UCSD-AML1 (cell line): ENCODE measurements around the gene MAP7D1.

ENCODE experiments used
- DNase-seq: peaks from one replicate; lab custom pipeline; 2025; ENCODE audit not compliant: unreplicated experiment; lab: John Stamatoyannopoulos, UW

MAP7D1 gene

DNA sequence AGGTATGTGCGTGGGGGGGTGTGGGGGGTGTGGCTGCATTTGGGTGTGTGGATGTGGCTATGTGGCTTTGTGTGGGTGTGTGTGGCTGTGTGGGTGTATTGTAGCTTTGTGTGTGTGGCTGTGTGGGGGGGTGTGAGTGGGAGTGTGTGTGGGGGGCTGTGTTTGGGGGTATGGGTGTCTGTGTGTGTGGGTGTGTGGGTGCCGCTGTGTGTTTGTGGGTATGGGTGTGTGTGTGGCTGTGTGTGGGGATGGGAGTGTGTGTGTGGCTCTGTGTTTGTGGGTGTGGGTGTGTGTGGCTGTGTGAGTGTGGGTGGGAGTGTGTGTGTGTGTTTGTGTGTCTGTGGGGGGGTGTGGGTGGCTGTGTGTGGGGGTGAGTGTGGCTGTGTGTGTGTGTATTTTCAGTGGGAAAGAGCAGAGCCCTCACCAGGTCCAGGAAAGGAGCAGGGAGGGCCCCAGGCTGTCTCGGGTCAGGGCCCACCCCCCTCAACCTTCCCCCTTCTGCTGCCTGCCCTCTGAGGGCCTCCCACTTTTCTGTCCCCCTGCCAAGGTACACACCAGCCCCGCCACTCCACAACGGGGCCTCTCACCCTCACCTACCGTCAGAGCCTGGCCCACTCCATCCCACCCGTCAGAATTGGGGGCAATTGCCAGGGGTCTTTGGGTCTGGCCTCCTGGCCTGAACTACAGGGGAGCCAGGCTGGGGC lies 29.0 kb upstream of the MAP7D1 start:
- no peak for DNase-seq

DNA sequence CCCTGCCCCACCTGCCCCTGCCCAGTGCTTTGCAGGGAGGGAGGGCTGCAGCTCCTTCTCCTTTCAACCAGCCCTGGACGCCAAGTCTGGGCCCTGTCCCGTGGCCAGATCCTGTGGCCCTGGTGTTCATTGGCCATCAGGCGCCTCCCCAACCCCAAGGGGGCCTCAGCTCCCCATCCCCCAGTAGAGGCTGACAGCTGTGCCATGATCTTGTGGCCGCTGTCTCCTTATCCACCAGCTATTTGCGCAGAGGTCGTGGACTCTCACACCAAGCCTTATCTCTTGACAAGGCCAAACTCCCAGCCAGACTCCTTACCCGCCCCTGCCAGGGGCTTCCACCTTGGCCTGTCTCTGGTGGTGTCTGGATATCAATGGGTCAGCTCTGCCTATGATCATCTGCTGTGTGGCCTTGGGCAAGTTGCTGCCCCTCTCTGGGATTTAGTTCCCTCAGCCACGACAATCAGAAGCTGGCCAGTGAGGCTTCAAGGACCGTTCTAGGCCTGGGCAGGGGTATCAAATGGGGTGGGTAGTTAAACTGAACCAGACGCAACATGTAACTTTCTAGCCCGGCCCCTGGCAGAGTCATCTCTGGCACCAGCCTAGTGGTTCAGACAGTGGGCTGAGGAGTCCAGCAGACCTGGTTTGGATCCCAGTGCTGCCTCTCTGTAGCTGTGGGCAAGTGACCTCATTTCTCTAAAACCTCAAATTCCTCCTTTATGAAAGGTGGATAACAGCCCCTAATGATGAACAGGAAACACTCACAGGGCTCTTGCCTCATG lies 27.6 kb upstream of the MAP7D1 start:
- DNase-seq, result no peak

DNA sequence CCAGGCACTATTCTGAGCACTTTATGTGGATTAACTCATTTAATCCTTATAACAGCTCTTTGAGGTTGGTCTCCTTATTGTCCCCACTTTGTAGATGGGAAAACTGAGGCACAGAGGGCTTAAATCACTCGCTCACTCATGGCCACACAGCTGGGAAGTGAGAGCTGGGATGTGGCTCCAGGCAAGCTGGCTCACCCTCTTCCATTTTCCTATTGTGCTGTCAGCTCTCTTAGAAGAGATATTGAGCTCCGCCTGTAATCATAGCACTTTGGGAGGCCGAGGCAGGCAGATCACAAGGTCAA lies 27.1 kb upstream of the MAP7D1 start:
- no peak for DNase-seq

DNA sequence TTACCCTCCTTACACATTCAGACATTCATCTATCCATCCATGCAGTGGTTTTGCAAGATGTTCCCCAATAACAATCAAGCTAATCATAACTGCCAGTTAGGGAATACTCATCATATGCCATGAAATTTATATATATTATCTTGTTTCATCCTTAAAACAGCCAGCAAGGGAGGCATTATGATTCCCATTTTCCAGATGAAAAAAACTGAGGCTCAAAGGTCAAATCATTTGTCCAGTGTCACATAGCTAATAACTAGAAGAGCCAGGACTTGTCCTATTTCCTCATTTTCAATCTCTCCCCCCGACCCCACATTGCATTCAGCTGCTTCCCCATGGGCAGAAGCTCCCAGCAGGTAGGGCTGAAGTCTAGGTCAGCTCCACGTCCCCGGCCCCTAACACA lies 23.9 kb upstream of the MAP7D1 start:
- no peak for DNase-seq

GRCh38 chr1:36133484-36133883 lies 22.5 kb upstream of the MAP7D1 start:
- DNase-seq, result no peak

DNA sequence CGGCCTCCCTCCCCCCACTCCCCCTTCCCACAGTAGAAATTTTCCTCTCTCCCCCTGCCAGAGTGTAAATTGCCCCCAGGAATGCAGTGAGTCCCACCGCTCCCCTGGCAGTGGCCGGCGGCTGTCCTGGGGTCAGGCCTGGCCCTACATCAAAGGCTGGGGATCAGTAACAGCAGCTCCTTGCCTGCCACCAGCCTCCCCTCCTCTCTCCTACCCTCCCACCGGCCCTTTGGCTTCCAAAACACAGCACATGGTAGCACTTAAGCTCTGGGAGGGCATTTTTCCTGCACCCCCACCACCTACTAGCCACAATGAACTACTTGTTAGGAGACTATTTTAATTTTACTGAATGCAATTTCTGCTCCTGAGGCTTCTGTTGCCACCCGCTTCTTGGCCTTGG lies 21.9 kb upstream of the MAP7D1 start:
- no peak for DNase-seq

GRCh38 chr1:36134505-36135329 lies 21.2 kb upstream of the MAP7D1 start:
- DNase-seq, result peak; percentile 58

DNA sequence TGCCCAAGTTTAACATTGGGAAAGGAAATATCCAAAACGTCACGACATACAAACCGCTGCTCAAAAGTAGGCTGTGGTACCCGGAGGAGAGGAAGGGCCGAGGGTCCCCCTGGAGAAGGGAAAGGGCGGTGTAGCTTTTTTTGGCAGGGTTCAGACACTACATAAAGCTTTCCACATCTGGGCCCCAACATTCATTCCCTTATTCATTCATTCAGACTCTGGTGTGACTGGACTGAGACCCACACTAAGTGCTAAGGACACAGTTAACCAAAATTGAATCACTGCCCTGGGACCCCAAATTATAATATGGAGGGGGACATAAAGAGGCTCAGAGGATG lies 20.7 kb upstream of the MAP7D1 start:
- DNase-seq, result no peak

GRCh38 chr1:36135796-36136195 lies 20.2 kb upstream of the MAP7D1 start:
- DNase-seq, result no peak

- no peak for DNase-seq
Observed at GRCh38 chr1:36136535-36136934, 19.4 kb upstream of the MAP7D1 start.

GRCh38 chr1:36137226-36137625 lies 18.7 kb upstream of the MAP7D1 start:
- no peak for DNase-seq

DNA sequence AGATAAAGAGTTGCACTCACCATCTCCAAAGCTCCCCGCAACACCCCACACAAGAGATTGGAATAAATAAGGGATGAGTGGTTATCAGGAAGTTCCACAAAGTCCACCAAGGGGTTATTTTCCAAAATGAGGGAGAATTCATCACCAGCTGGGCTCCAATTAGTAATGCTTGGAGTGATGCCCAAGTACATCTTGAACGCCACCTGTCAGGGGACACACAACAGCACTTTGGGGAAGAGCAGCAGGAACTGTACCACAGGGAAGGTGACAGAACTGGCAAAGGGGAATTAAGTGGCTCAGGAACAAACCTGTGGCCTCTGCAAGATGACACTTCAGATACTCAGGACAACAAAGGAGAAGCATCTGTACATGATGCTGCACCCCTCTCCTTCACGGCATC lies 18.2 kb upstream of the MAP7D1 start:
- no peak for DNase-seq

DNA sequence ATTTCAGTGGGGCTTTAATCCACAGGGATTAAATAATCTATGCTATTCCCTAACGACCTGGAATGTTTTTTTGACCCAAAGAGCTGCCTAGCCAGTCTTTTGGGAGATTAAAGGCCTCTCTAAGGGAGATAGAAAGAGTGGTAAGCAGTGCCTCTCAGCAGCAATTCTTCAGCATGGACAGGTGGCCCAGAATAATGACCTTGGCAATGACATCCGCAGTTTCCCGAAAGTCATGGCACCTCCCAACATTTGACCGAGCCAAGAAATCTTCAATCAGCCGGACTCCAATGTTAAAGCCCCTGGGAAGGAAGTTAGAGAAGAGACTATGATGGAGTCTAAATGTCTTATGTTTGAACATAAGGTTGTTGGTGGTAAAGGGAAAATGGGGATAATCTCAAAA lies 16.4 kb upstream of the MAP7D1 start:
- DNase-seq, result no peak

DNA sequence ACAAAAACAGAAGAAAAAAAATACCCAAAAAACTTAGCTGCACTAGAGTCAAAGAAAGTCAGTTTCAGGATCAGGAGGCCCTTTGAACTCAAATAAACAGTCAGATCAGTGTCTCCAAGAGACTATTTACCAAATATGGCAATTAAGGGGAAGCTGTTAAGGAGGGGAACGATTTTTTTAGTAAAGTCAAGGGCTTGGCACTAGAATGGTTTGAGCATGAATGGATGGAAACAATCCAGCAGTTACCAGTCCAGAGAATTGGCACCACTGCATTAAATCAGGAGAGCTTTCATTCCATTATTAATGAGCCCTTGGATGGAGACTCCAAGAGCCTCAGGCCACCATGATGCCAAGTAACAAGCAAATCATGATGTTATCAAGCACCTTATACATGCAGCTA lies 13.8 kb upstream of the MAP7D1 start:
- no peak for DNase-seq

DNA sequence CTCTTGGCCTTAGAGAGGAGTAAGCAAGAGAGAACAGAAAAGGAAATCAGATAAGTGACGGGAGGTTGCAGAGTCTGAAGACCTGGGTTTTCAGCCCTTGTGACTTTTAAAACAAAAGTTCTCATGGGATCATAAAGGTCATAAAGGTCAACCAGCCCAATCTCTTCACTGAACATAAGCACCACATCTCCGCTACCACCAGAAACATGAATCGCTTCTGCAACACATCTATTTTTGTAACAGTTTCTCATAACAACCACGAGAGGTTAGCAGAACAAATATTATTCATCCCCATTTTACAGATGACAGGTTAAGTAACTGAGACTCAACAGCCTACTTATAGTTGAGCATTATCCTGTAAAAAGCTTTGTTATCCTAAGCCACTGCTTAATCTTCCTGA lies 12.5 kb upstream of the MAP7D1 start:
- no peak for DNase-seq

DNA sequence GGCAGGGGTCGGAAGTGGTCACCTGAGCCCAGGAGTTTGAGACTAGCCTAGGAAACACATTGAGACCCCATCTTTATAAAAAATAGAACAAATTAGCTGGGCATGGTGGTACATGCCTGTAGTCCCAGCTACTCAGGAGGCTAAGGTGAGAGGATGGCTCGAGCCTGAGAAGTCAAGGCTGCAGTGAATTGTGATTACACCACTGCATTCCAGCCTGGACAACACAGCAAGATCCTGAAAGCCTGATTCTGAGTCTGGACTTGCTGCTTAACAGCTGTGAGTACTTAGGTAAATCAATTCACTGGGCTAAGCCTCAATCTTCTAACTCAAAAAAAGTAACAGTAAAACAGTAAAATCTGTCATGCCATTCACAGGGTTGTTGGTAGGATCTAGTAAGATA lies 11.5 kb upstream of the MAP7D1 start:
- DNase-seq, result no peak

GRCh38 chr1:36148821-36149236 lies 7.1 kb upstream of the MAP7D1 start:
- no peak for DNase-seq

GRCh38 chr1:36149237-36149972 lies 6.6 kb upstream of the MAP7D1 start, which contains the start of gene TRAPPC3:
Gene TRAPPC3, minus strand, starts transcription at chr1:36149486. Its CDS starts 108 bp downstream, at chr1:36149378.
- DNase-seq, result peak; percentile 99

DNA sequence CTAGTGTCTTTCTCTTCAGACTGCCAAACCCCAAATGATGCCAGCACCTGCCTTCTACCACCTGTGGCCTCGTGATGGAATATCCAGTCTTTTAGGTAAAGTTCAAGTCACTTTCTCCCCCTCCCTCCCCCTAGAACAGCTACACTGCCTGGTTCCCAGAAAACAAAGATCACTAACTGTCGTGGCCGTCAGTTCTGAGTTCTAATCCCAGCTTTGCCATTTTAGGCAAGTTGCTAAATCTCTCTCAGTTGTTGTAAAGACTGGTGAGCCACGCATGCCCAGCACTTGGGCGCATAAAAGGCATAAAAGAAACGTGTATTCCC lies 6.0 kb upstream of the MAP7D1 start:
- no peak for DNase-seq

GRCh38 chr1:36150296-36151133 lies 5.4 kb upstream of the MAP7D1 start:
- DNase-seq, result peak; percentile 81
